Colonic mucosa (tissue), 4 donors: ENCODE results near the gene UPF3A. TPM values are rescaled to one million over a fixed set of nuclear protein-coding genes. Genes with fewer than 3 reads are reported as not detected.
"Not testable (repeated sequence)": the region's sequence is repeated elsewhere in the genome, so short reads cannot be mapped to it uniquely, and the experiment has no call there.

ENCODE experiments used
- DNase-seq: peaks from one replicate; pipeline ENCODE4 v3.0.0-alpha.2; 2020
- H3K27ac ChIP-seq: fragments of 200-600 bp; one replicate; pipeline ENCODE4 v1.8.0; 2021
- H3K27me3 ChIP-seq: fragments of 200-600 bp; one replicate; pipeline ENCODE4 v1.8.0; 2021
- H3K36me3 ChIP-seq: fragments of 200-600 bp; one replicate; pipeline ENCODE4 v1.8.0; 2021
- H3K4me1 ChIP-seq: fragments of 200-600 bp; one replicate; pipeline ENCODE4 v1.8.0; 2021; ENCODE audit warnings: mild to moderate bottlenecking
- H3K4me3 ChIP-seq: fragments of 200-600 bp; one replicate; pipeline ENCODE4 v1.8.0; 2021
- H3K9ac ChIP-seq, 2 donors: one replicate each; pipeline ENCODE4 v1.7.0; 2013; ENCODE audit warnings: control low read depth in 2 of 2, low read depth in 2 of 2, low read length in 2 of 2
- H3K9me3 ChIP-seq: fragments of 200-600 bp; one replicate; pipeline ENCODE4 v1.8.0; 2021
- CTCF ChIP-seq: fragments of 200-600 bp; IDR thresholded peaks from one replicate; pipeline ENCODE4 v1.8.0; 2022; ENCODE audit warnings: antibody characterized with exemption, mild to moderate bottlenecking
- intact Hi-C: fragments of 100-400 bp; cut with DNase I; formaldehyde crosslinking; loops from one replicate; pipeline ENCODE4 v1.14.1; 2022
- total RNA-seq, 2 donors: library from RNA; stranded (reverse); fragmentation: NEBNext Ultra II Directional in 1 of 2; extraction: Animal tissue kit (Norgen Biotek cat#: 25700) in 1 of 2; gene quantifications; one replicate each; pipeline ENCODE4 v1.2.1, GENCODE V29; 2021
- donor health status: healthy.
- donor health status: DM: no; HTN: no; CAD: no.
- donor health status: DM: no; HTN: no; CAD: no.

Gene UPF3A
- total RNA-seq, 2 donors from 2014 or later: 22.1 to 29.7 TPM

GRCh38 chr13:114259374-114259773, 22.0 kb upstream of the UPF3A start:
- Histone ChIP-seq H3K9me3 (no peaks in the 10 kb centered on the region), H3K36me3 (no peaks in the 10 kb centered on the region), H3K27me3 (no peaks in the 10 kb centered on the region), H3K4me3 (no peak overlapping the region), H3K9ac (no peak overlapping the region), H3K4me1 (no peaks in the 10 kb centered on the region), H3K27ac (no peak overlapping the region)
- intact Hi-C loops: no loop called here
- no peak for TF ChIP-seq CTCF
- no peak for DNase-seq

DNA sequence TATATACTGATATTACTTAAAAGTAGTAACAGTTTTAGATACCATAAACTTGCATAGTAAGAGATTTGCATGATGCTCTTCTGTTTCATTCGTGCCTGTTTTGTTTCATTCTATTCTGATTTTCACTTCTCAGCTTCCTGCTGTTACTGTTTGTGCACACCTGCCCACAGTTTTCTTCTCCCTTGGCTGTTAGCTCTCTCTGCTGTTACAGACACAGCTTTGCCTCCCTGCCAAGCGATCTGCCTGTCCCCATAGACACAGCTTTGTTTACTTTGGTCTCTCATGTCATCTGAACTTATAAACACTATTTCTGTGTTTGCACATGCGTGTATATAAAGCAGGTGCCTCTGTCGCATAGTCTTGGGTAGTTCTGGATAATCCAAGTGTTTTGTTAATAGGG, 21.4 kb upstream of the UPF3A start:
- Histone ChIP-seq H3K9ac (no peak overlapping the region), H3K4me3 (no peak overlapping the region), H3K4me1 (no peaks in the 10 kb centered on the region), H3K36me3 (no peaks in the 10 kb centered on the region), H3K27me3 (no peaks in the 10 kb centered on the region), H3K9me3 (no peaks in the 10 kb centered on the region), H3K27ac (no peak overlapping the region)
- intact Hi-C loops: no loop called here
- no peak for TF ChIP-seq CTCF
- DNase-seq: no peak

- Histone ChIP-seq H3K9me3 (no peaks in the 10 kb centered on the region), H3K36me3 (peaks cover 3% of the 10 kb centered on the region), H3K27me3 (no peaks in the 10 kb centered on the region), H3K4me3 (no peak overlapping the region), H3K9ac (no peak overlapping the region), H3K27ac (no peak overlapping the region), H3K4me1 (no peaks in the 10 kb centered on the region)
- TF ChIP-seq CTCF: no peak
- no peak for DNase-seq
- intact Hi-C loops: no loop called here
Observed at GRCh38 chr13:114260814-114261213, 20.6 kb upstream of the UPF3A start.

DNA sequence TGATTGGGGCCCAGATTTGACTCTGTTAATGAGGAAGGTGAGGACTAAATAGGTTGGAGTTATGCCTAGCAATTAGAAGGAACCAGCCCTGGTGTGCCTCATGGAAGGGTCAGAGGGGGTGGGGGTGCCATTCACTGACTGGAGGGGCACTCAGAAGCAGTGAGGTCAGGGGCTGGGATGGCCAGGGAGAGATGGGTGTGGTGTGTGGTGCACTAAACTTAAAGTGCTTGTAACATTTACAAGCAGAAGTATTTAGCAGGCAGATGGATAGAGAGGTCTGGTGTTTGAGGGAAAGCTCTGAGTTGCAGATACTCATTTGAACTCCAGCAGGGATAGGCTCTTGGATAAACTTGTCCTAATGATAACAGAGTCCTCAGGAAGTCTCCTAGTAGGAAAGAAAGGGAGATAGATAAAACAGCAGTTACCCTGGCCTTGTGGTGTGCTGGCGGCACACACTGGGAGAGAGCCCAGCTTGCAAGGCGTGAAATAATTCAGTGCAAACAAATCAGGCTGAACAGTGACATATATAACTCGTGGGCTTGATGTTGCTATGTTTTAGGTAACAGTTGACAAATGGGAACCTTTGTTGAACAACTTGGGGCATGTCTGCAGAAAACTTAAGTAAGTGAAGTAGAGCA, 20.0 kb upstream of the UPF3A start:
- intact Hi-C loops: no loop called here
- H3K27me3 ChIP-seq: no peaks in the 10 kb centered on the region

GRCh38 chr13:114263578-114263977, 17.8 kb upstream of the UPF3A start:
- Histone ChIP-seq H3K4me3 (no peak overlapping the region), H3K27ac (no peak overlapping the region), H3K9me3 (no peaks in the 10 kb centered on the region), H3K9ac (no peak overlapping the region), H3K36me3 (peaks cover 9% of the 10 kb centered on the region), H3K4me1 (no peaks in the 10 kb centered on the region), H3K27me3 (no peaks in the 10 kb centered on the region)
- DNase-seq: no peak
- intact Hi-C loops: no loop called here
- TF ChIP-seq CTCF: no peak

More for the DNA sequence above, 20.0 kb upstream of the UPF3A start:
- no peaks in the 10 kb centered on the region for H3K4me1 ChIP-seq
- no peak for TF ChIP-seq CTCF
- no peaks in the 10 kb centered on the region for H3K9me3 ChIP-seq
- no peak overlapping the region for H3K27ac ChIP-seq
- no peak overlapping the region for H3K4me3 ChIP-seq
- peaks cover 7% of the 10 kb centered on the region for H3K36me3 ChIP-seq
- DNase-seq: no peak
- H3K9ac ChIP-seq: no peak overlapping the region

GRCh38 chr13:114264313-114264712, 17.1 kb upstream of the UPF3A start:
- intact Hi-C loops, H3K27me3 ChIP-seq, H3K27ac ChIP-seq, H3K4me3 ChIP-seq, DNase-seq, H3K9ac ChIP-seq, H3K4me1 ChIP-seq, H3K9me3 ChIP-seq: not testable (repeated sequence)
- H3K36me3 ChIP-seq: peaks cover 16% of the 10 kb centered on the region
